ENCODE results near the gene FOCAD. TPM values are rescaled to one million over a fixed set of nuclear protein-coding genes. Genes with fewer than 3 reads are reported as not detected.

Gene FOCAD
- polyA plus RNA-seq, 4 donors: 3.5 to 14.9 (median 6.9) TPM

DNA sequence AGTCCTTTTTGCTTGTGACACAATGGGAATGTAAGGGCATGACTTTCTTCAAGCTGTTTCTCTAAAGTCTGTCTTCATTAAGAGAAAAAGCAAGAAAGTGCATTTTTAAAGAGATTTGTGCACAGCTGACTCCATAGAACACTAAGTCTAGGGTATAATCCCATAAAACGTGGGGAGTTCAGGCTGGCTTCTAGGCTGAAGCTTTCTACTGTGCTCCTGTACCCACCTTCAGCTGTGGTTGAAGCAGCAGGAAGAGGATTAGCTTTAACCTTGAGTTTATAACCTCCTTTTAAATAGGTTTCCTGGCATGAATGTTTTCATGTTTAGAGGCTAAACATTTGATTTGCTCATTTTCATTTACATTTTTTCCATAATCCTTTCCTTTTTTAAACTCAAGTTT is 220.9 kb downstream of the FOCAD start:
- no peaks in the 10 kb centered on the region for H3K9me3 ChIP-seq (ENCODE audit: control insufficient read depth in 2 of 2, insufficient read depth in 1 of 2, low read depth in 1 of 2, low read length in 1 of 2)
- H3K27ac ChIP-seq (ENCODE audit: low read depth in 1 of 3, low read length in 2 of 3): no peak overlapping the region
- H3K27me3 ChIP-seq (ENCODE audit: control insufficient read depth in 3 of 3, insufficient read depth in 3 of 3, low read length in 3 of 3): no peaks in the 10 kb centered on the region
- no peak for FAIRE-seq
- 63 to 84% (median 75%) methylated on average over 1 of the region's 1 CpG for WGBS, 3 donors
- no peak for DNase-seq
- H3K4me3 ChIP-seq (ENCODE audit: low read depth in 1 of 3, low read length in 3 of 3): no peak overlapping the region
- H3K4me1 ChIP-seq (ENCODE audit: control insufficient read depth in 3 of 3, insufficient read depth in 2 of 3, low read depth in 1 of 3, low read length in 2 of 3): peaks cover 0 to 8% (median 0%) of the 10 kb centered on the region in 3 donors
- peaks cover 0 to 1% (median 0%) of the 10 kb centered on the region in 3 donors for H3K36me3 ChIP-seq (ENCODE audit: control insufficient read depth in 3 of 3, insufficient read depth in 2 of 3, low read depth in 1 of 3, low read length in 3 of 3)

DNA sequence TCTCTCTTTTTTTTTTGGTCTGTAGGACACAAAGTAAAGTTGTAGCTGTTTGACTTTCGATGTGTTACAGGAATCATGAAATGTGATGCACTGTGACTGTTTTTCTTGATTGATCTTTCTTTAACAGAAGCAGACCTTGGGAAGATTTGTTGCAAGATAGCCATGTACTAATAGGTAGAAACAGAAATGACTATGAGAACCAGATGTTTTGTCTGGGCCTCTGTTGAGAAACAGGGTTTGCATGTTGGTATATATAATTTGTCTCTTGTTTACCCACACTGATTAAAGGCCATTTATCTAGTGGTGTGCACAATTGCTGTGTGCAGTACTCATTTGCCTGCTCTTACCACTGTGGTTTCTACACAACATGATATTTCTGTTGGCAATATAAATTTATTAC is 222.3 kb downstream of the FOCAD start:
- Histone ChIP-seq H3K4me1 (ENCODE audit: control insufficient read depth in 3 of 3, insufficient read depth in 2 of 3, low read depth in 1 of 3, low read length in 2 of 3) (peaks cover 0 to 8% (median 0%) of the 10 kb centered on the region in 3 donors), H3K4me3 (ENCODE audit: low read depth in 1 of 3, low read length in 3 of 3) (no peak overlapping the region), H3K36me3 (ENCODE audit: control insufficient read depth in 3 of 3, insufficient read depth in 2 of 3, low read depth in 1 of 3, low read length in 3 of 3) (peaks cover 0 to 1% (median 0%) of the 10 kb centered on the region in 3 donors), H3K9me3 (ENCODE audit: control insufficient read depth in 2 of 2, insufficient read depth in 1 of 2, low read depth in 1 of 2, low read length in 1 of 2) (no peaks in the 10 kb centered on the region), H3K27me3 (ENCODE audit: control insufficient read depth in 3 of 3, insufficient read depth in 3 of 3, low read length in 3 of 3) (no peaks in the 10 kb centered on the region), H3K27ac (ENCODE audit: low read depth in 1 of 3, low read length in 2 of 3) (no peak overlapping the region)
- peak in 1 of 2 donors; percentile 11 for DNase-seq
- FAIRE-seq: no peak
- 85 to 97% (median 87%) methylated on average over 1 of the region's 1 CpG for WGBS, 3 donors

DNA sequence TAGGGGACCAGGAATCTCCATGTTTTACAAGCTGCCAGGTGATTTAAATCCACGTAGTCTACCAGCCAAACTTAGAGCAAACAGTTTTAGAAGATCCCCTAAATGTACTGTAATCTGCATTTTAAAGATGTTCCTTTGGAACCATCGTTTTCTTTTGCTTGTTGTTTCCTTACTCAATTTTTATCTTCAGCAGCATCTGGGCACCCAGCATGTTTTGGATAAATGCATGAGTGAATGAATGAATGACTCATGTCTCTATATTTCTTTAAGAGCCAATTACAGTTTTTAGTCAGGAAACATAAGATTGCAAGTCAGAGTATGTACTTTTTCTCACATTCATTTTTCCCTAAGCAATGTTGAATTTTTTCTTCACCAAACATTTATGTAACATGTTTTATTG is 224.4 kb downstream of the FOCAD start:
- no peak for FAIRE-seq
- Histone ChIP-seq H3K4me3 (ENCODE audit: low read depth in 1 of 3, low read length in 3 of 3) (no peak overlapping the region), H3K4me1 (ENCODE audit: control insufficient read depth in 3 of 3, insufficient read depth in 2 of 3, low read depth in 1 of 3, low read length in 2 of 3) (peaks cover 0 to 1% (median 0%) of the 10 kb centered on the region in 3 donors), H3K36me3 (ENCODE audit: control insufficient read depth in 3 of 3, insufficient read depth in 2 of 3, low read depth in 1 of 3, low read length in 3 of 3) (peaks cover 0 to 1% (median 0%) of the 10 kb centered on the region in 3 donors), H3K9me3 (ENCODE audit: control insufficient read depth in 2 of 2, insufficient read depth in 1 of 2, low read depth in 1 of 2, low read length in 1 of 2) (no peaks in the 10 kb centered on the region), H3K27ac (ENCODE audit: low read depth in 1 of 3, low read length in 2 of 3) (no peak overlapping the region), H3K27me3 (ENCODE audit: control insufficient read depth in 3 of 3, insufficient read depth in 3 of 3, low read length in 3 of 3) (no peaks in the 10 kb centered on the region)
- 60 to 79% (median 67%) methylated on average over 2 of the region's 2 CpGs for WGBS, 3 donors
- DNase-seq: no peak

DNA sequence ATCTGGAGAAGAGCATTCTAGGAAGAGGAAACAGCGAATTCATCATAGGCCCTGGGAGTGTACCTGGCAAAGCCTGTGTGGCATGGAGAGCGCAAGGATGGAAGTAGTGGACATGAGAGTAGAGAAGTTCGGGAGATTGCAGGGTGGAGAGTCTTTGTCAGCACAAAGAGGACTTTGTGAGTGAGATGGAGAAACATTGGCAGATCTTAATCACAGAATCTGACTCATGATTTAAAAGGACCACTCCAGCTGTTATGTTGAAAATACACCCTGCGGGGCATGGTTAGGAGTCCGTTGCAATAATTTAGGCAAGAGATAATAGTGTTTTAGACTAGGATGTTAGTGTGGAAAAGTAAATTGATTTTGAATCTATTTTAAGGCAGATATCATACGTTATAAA is 230.5 kb downstream of the FOCAD start:
- 94 to 97% (median 94%) methylated on average over 6 of the region's 6 CpGs for WGBS, 3 donors
- H3K4me1 ChIP-seq (ENCODE audit: control insufficient read depth in 3 of 3, insufficient read depth in 2 of 3, low read depth in 1 of 3, low read length in 2 of 3): no peaks in the 10 kb centered on the region
- peaks cover 0 to 2% (median 2%) of the 10 kb centered on the region in 3 donors for H3K36me3 ChIP-seq (ENCODE audit: control insufficient read depth in 3 of 3, insufficient read depth in 2 of 3, low read depth in 1 of 3, low read length in 3 of 3)
- no peak overlapping the region for H3K4me3 ChIP-seq (ENCODE audit: low read depth in 1 of 3, low read length in 3 of 3)
- FAIRE-seq: no peak
- H3K27me3 ChIP-seq (ENCODE audit: control insufficient read depth in 3 of 3, insufficient read depth in 3 of 3, low read length in 3 of 3): no peaks in the 10 kb centered on the region
- H3K27ac ChIP-seq (ENCODE audit: low read depth in 1 of 3, low read length in 2 of 3): no peak overlapping the region
- no peaks in the 10 kb centered on the region for H3K9me3 ChIP-seq (ENCODE audit: control insufficient read depth in 2 of 2, insufficient read depth in 1 of 2, low read depth in 1 of 2, low read length in 1 of 2)
- no peak for DNase-seq

DNA sequence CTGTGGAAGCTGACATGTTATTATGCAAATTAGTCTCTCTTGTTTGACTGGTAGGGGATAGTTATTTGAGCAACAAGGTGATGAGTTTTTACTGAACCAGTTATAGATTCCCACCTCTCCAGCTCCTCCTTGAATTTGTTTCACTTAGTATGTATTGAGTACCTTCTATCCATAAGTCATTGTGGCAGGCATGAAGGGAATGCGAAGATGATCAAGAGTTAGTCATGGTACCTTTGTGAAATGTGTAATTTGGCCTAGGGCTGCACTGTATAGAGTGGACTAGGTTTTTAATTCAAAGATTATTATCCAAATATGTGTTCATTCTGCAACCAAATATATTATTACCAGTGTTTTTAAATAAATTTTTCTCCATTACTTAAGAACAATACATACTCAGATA is 237.3 kb downstream of the FOCAD start:
- no peaks in the 10 kb centered on the region for H3K27me3 ChIP-seq (ENCODE audit: control insufficient read depth in 3 of 3, insufficient read depth in 3 of 3, low read length in 3 of 3)
- no peak for DNase-seq
- H3K4me1 ChIP-seq (ENCODE audit: control insufficient read depth in 3 of 3, insufficient read depth in 2 of 3, low read depth in 1 of 3, low read length in 2 of 3): no peaks in the 10 kb centered on the region
- no peak overlapping the region for H3K27ac ChIP-seq (ENCODE audit: low read depth in 1 of 3, low read length in 2 of 3)
- no peak overlapping the region for H3K4me3 ChIP-seq (ENCODE audit: low read depth in 1 of 3, low read length in 3 of 3)
- FAIRE-seq: no peak
- H3K36me3 ChIP-seq (ENCODE audit: control insufficient read depth in 3 of 3, insufficient read depth in 2 of 3, low read depth in 1 of 3, low read length in 3 of 3): peaks cover 0 to 4% (median 2%) of the 10 kb centered on the region in 3 donors
- 95 to 100% (median 100%) methylated on average over 1 of the region's 1 CpG for WGBS, 3 donors
- no peaks in the 10 kb centered on the region for H3K9me3 ChIP-seq (ENCODE audit: control insufficient read depth in 2 of 2, insufficient read depth in 1 of 2, low read depth in 1 of 2, low read length in 1 of 2)

DNA sequence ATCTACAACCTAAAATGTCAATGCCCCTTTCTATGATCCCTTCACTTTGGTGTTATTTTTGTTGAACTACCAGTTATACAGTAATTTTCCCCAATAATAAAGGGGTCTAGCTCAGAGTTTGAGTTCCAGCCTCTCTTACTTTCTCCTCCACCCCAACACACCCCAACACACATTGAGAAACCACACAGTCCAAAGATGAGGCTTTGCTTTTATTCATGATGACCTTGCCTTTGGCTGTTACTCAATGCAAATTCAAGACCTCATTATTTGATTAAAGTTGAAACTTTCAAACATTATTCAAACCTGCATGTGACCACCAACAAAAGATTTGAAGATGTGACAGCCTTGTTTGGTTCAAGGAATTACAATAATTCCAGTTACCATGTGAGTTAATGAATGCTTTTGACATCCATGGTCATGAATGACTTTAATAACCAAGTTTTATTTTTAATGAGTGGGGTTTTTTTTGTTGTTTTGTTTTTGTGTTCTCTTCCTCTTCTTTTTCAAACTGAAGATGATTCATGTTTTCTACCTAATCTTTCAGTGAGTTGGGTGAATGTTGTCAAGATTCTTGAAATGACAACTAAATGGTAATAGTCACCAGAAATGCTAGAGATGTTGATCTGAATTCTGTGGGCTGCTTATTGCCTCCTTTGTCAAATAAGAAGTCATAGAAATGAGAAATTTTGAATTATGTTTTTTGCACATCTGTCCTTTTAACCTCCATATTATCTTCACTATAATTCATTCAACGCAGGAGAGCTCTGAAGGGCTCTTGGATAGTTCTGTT is 241.4 kb downstream of the FOCAD start:
- H3K27ac ChIP-seq (ENCODE audit: low read depth in 1 of 3, low read length in 2 of 3): no peak overlapping the region
- no peak overlapping the region for H3K4me3 ChIP-seq (ENCODE audit: low read depth in 1 of 3, low read length in 3 of 3)
- no peaks in the 10 kb centered on the region for H3K27me3 ChIP-seq (ENCODE audit: control insufficient read depth in 3 of 3, insufficient read depth in 3 of 3, low read length in 3 of 3)
- FAIRE-seq (no peak), DNase-seq (no peak)
- H3K9me3 ChIP-seq (ENCODE audit: control insufficient read depth in 2 of 2, insufficient read depth in 1 of 2, low read depth in 1 of 2, low read length in 1 of 2): no peaks in the 10 kb centered on the region
- H3K4me1 ChIP-seq (ENCODE audit: control insufficient read depth in 3 of 3, insufficient read depth in 2 of 3, low read depth in 1 of 3, low read length in 2 of 3): no peaks in the 10 kb centered on the region
- peaks cover 0 to 4% (median 2%) of the 10 kb centered on the region in 3 donors for H3K36me3 ChIP-seq (ENCODE audit: control insufficient read depth in 3 of 3, insufficient read depth in 2 of 3, low read depth in 1 of 3, low read length in 3 of 3)
- 94 to 97% (median 96%) methylated on average over 1 of the region's 1 CpG for WGBS, 3 donors

DNA sequence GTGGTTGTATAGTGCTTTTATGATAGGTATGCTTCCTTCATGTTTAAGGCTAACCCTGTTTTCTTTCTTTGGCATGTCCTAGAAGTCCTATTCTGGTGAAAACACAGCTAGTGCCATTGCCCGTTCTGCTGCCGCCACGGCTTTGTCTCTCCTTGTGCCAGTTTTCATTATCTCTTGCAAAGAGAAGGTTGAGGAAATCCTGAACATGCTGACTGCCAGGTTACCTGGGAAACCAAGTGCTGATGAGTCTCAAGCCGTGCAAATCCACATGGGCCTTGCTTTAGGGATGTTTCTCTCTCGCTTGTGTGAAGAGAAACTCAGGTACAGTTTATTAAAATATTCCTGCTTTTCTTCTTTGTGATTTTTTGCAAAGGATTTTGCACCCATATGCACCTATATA is 245.2 kb downstream of the FOCAD start:
- Histone ChIP-seq H3K4me3 (ENCODE audit: low read depth in 1 of 3, low read length in 3 of 3) (no peak overlapping the region), H3K9me3 (ENCODE audit: control insufficient read depth in 2 of 2, insufficient read depth in 1 of 2, low read depth in 1 of 2, low read length in 1 of 2) (no peaks in the 10 kb centered on the region), H3K27me3 (ENCODE audit: control insufficient read depth in 3 of 3, insufficient read depth in 3 of 3, low read length in 3 of 3) (no peaks in the 10 kb centered on the region), H3K4me1 (ENCODE audit: control insufficient read depth in 3 of 3, insufficient read depth in 2 of 3, low read depth in 1 of 3, low read length in 2 of 3) (no peaks in the 10 kb centered on the region), H3K36me3 (ENCODE audit: control insufficient read depth in 3 of 3, insufficient read depth in 2 of 3, low read depth in 1 of 3, low read length in 3 of 3) (peaks cover 0 to 4% (median 2%) of the 10 kb centered on the region in 3 donors), H3K27ac (ENCODE audit: low read depth in 1 of 3, low read length in 2 of 3) (no peak overlapping the region)
- no peak for DNase-seq
- WGBS, 3 donors: 89 to 95% (median 93%) methylated on average over 5 of the region's 5 CpGs
- no peak for FAIRE-seq

DNA sequence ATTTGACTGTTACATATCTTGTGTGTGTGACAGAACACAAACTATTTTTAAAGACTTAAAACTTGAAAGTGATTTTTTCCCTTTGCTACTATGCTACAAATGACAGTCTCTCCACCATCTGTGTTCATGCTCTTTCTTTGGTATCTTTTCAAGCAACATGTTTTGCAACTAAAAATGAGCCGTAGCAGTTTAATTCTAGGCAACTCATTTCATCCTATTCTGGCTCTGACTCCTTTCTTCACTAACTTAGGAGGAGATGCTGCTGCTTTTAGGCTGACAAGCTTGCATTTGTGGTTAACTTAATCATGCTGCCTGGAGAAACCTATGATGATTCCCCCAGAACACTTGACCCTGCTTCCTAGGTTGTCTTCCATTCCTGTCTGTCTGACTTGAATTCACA is 246.8 kb downstream of the FOCAD start:
- DNase-seq: no peak
- Histone ChIP-seq H3K4me1 (ENCODE audit: control insufficient read depth in 3 of 3, insufficient read depth in 2 of 3, low read depth in 1 of 3, low read length in 2 of 3) (no peaks in the 10 kb centered on the region), H3K36me3 (ENCODE audit: control insufficient read depth in 3 of 3, insufficient read depth in 2 of 3, low read depth in 1 of 3, low read length in 3 of 3) (peaks cover 0 to 7% (median 2%) of the 10 kb centered on the region in 3 donors), H3K27ac (ENCODE audit: low read depth in 1 of 3, low read length in 2 of 3) (no peak overlapping the region), H3K9me3 (ENCODE audit: control insufficient read depth in 2 of 2, insufficient read depth in 1 of 2, low read depth in 1 of 2, low read length in 1 of 2) (no peaks in the 10 kb centered on the region), H3K27me3 (ENCODE audit: control insufficient read depth in 3 of 3, insufficient read depth in 3 of 3, low read length in 3 of 3) (no peaks in the 10 kb centered on the region), H3K4me3 (ENCODE audit: low read depth in 1 of 3, low read length in 3 of 3) (no peak overlapping the region)
- FAIRE-seq: no peak
- 83 to 95% (median 87%) methylated on average over 1 of the region's 1 CpG for WGBS, 3 donors
